ENCODE measurements around the gene NDST1.

DNA sequence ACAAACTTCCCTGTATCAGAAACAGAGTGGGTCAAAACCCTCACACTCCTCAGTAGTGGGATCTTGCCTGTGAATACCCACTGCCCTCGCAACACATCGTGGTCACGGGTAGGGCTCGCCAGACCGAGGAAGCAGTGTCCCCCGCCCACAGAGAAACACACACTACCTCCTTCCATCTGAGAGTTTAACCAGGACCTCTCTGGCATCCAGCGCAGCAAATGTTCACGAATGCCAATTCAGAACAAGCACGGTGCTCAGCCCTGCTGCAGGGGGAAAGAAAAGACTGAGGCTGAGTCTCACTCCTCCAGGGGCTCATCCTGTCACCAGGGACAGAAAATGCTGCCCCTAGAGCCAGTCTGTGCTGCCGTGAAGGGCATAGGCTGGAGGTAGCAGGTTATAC is 90.1 kb downstream of the NDST1 start:
- TF ChIP-seq, protein P1, sequence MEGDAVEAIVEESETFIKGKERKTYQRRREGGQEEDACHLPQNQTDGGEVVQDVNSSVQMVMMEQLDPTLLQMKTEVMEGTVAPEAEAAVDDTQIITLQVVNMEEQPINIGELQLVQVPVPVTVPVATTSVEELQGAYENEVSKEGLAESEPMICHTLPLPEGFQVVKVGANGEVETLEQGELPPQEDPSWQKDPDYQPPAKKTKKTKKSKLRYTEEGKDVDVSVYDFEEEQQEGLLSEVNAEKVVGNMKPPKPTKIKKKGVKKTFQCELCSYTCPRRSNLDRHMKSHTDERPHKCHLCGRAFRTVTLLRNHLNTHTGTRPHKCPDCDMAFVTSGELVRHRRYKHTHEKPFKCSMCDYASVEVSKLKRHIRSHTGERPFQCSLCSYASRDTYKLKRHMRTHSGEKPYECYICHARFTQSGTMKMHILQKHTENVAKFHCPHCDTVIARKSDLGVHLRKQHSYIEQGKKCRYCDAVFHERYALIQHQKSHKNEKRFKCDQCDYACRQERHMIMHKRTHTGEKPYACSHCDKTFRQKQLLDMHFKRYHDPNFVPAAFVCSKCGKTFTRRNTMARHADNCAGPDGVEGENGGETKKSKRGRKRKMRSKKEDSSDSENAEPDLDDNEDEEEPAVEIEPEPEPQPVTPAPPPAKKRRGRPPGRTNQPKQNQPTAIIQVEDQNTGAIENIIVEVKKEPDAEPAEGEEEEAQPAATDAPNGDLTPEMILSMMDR (IDR thresholded peaks at IDR 0.05; ENCODE audit: low read length) = no peak
- TF ChIP-seq EZH2 (IDR thresholded peaks at IDR 0.05; ENCODE audit: borderline replicate concordance, low read length) = no peak
